GM18519 (cell line): ENCODE data around the gene PIBF1.
"Not testable (repeated sequence)": the region's sequence is repeated elsewhere in the genome, so short reads cannot be mapped to it uniquely, and the experiment has no call there.

Experiments
- ATAC-seq: cut with Tn5 transposase; IDR thresholded peaks from one replicate; pipeline ENCODE4 v1.9.1; 2021; ENCODE audit warnings: mild to moderate bottlenecking, moderate library complexity; ENCODE audit not compliant: unreplicated experiment, low FRiP score

Gene PIBF1, protein sequence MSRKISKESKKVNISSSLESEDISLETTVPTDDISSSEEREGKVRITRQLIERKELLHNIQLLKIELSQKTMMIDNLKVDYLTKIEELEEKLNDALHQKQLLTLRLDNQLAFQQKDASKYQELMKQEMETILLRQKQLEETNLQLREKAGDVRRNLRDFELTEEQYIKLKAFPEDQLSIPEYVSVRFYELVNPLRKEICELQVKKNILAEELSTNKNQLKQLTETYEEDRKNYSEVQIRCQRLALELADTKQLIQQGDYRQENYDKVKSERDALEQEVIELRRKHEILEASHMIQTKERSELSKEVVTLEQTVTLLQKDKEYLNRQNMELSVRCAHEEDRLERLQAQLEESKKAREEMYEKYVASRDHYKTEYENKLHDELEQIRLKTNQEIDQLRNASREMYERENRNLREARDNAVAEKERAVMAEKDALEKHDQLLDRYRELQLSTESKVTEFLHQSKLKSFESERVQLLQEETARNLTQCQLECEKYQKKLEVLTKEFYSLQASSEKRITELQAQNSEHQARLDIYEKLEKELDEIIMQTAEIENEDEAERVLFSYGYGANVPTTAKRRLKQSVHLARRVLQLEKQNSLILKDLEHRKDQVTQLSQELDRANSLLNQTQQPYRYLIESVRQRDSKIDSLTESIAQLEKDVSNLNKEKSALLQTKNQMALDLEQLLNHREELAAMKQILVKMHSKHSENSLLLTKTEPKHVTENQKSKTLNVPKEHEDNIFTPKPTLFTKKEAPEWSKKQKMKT

GRCh38 chr13:72781451-72782439 lies at the start of gene PIBF1, which contains the start of gene DIS3:
PIBF1 (plus strand) TSS chr13:72782133; CDS start chr13:72783470, 1,337 bp downstream.
DIS3 (minus strand) TSS chr13:72781900; CDS start chr13:72781832, 68 bp downstream.
- ATAC-seq = peak; percentile 98

DNA sequence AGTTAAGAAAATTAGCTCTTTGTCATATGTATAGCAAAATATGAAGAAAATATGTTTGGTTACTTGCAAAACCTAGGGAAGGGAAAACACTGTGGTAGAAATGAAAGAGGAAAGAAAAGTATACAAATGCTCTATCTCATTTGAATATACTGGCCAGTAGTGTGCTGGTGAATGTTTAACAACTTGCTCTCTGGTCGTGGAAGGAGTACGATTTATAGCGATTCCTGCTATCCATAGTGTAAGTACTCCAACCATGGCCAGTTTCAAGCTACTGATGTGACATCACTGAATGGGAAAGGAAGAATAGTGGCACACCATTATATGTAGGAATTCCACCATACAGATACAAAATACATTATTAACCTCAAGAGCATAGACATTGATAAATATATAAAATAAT lies 44.9 kb upstream of the PIBF1 start:
- no peak for ATAC-seq

- ATAC-seq = no peak
These were observed 41.9 kb upstream of the PIBF1 start for GRCh38 chr13:72740015-72740414.

DNA sequence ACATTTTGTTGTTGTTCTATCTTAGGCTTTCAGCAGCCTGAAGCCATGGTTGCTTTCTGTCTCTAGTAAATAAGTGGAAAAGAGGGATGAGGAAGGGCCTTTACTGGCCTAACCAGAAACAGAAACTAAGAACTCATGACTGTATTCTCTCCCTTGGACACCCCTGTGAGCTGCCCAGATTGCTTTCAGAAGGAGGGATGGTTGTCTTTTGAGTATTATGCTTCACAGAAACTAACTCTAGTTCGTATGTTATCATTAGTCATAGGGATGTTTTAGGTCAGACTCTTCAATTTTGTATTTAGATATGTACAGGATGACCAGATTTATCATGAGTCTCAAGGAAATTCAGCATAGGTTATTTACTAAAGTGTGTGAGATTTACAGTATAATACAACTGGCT lies 36.7 kb upstream of the PIBF1 start:
- ATAC-seq = no peak

DNA sequence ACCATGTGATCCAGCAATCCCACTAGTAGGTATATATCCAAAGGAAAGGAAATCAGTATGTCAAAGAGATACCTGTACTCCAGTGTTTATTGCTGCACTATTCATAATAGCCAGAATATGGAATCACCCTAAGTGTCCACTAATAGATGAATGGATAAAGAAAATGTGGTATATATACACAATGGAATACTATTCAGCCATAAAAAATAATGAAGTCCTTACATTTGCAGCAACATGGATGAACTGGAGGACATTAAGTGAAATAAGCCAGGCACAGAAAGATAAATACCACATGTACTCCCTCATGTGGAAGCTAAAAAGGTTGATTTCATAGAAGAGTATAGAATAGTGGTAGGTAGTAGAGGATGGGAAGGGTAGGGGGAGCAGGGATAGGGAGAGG lies 30.7 kb upstream of the PIBF1 start:
- ATAC-seq = no peak

DNA sequence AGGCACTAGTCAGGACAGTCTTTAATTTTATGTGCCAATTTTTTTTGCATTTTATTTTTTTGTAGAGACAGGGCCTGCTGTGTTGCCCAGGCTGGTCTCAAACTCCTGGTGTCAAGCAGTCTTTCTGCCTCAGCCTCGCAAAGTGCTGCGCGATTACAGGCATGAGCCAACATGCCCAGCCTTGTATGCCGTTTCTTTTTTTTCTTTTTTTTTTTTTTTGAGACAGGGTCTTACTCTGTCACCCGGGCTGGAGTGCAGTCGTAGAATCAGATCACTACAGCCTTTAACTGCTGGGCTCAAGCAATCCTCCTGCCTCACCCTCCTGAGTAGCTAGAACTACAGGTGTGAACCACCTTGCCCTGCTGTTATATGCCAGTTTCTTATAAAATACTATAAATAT lies 27.8 kb upstream of the PIBF1 start:
- no peak for ATAC-seq

DNA sequence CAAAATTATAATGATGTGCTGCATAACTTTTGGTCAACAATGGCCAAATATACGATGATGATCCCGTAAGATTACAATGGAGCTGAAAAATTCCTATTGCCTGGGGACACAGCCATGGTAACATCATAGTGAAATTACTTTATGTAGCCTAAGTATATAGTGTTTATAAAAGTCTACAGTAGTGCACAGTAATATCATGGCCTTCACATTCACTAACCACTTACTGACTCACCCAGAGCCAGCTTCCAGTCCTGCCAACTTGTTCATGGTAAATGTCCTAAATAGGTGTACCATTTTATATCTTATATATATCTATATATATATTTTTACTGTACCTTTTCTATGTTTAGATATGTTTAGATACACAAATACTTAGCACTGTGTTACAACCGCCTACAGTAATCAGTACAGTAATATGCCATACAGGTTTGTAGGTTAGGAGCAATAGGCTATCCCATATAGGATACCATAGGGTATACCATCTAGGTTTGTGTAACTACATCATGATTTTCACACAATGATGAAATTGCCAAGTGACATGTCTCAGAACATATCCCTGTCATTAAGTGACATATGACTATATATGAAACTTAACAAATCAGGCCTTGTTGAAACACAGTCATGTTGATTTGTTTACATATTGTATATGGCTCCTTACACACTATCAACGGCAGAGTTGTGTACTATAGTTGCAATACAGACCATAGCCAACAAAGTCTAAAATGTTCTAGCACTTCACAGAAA lies 24.0 kb upstream of the PIBF1 start:
- ATAC-seq = no peak

DNA sequence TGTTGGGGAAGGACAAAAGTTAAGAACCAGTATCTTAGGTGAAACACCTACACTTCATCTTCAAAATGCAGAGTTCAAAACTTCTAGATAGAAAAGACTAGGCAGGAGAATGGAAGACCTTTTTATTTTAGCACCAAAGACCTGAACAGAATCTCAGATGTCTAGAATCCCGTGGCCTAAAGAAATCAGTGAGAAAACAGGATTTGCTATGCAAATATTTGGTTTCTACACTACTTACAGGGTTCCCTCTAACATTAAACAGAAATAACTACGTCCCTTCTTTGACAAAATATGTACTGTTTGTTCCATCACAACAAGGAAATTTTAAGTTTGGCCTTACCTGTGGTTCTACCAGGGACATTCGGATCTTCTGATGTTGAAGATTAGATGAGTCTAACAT lies 21.7 kb upstream of the PIBF1 start:
- no peak for ATAC-seq

DNA sequence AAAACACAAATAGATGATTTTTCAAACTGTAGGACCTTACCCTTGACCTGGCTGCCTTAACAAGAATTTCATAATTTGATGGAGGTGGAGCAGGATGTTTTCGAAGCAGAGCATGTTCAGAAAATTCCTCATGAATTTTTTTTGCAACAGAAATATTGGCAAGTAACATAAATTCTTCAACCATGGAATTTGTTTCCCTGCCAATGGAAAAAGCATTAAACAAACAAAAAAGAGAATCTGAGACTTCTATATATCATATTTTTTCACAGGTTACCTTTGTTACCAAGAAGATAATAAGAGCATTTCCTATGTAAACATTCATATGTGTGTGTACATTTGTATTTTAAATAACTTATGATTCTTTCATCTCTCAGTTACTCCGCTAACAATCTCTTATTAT lies 18.5 kb upstream of the PIBF1 start:
- ATAC-seq = no peak

DNA sequence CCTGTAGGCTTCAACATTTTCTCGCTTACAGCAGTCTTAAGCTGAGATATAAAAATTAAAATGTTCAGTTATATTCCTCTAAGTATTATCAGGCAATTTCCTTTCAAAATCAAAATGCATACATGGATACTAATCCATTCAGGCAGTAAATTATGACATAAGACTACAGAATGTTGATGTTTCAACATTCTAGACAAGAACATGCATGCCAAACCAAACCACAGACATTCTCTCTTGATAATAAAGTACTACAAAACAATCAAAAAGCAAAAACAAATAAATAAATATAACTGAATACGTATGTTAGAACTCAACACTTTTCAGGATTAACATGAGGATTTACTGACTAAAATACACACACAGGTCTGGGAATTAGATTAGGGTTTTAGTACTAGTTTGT lies 7.9 kb upstream of the PIBF1 start:
- ATAC-seq = no peak

GRCh38 chr13:72782717-72783116 lies 784 bp downstream of the PIBF1 start:
- no peak for ATAC-seq

GRCh38 chr13:72784679-72785078 lies 2.7 kb downstream of the PIBF1 start:
- ATAC-seq = not testable (repeated sequence)

DNA sequence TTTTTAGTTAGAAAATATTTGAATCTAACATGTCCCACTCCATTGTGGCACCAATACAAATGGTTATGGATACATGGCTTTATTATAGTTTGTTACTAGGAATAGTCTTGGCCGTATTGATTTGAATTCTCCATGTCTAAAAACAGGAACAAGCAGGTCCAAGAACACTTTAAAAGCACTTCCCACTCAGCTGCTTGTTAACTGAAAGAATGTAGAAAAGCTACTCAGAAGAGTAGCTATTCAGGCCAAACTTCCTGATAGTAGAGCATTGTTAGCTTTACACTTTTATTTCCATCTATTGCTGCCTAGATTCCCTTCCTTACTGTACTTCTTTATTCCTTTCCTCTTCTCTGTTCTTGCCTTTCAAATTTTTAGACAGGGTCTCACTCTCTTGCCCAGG lies 6.9 kb downstream of the PIBF1 start:
- no peak for ATAC-seq

DNA sequence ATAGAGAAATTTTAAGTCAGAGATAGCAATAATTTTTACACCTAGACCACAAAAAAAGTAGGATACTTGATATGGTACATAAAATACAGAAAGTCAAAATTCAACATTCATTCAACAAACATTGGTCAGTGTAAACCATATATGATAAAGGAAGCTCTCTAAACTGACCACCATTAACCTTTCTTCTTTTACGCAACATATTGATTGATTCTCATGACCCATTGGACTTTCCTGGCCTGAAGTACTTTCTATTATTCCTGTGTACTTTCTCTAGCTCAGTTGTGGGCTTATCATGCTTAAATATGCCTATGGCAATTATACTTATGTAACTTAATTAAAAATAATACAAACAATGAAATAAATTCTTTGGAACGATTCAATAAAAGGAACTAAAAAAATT lies 10.7 kb downstream of the PIBF1 start:
- no peak for ATAC-seq

DNA sequence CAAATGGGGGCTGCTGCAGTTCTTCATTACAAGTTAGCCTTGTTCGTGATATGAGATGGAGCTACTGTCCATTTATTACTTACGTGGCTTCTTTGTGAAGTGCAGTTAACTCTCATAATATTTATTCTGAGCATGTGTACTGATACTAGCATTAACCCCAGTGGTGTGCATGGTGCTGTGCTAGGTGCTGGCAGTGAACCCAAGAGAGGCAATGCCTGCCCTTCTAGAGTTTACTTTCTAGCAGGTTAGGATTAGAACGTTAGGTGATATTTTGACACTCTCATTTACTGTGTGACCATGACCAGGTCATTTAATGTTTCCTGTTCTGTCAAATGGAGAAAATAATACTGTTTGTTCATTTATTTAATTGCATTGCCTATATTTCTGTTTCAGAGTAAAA lies 16.9 kb downstream of the PIBF1 start:
- ATAC-seq = no peak

GRCh38 chr13:72804301-72804700 lies 22.4 kb downstream of the PIBF1 start:
- no peak for ATAC-seq

DNA sequence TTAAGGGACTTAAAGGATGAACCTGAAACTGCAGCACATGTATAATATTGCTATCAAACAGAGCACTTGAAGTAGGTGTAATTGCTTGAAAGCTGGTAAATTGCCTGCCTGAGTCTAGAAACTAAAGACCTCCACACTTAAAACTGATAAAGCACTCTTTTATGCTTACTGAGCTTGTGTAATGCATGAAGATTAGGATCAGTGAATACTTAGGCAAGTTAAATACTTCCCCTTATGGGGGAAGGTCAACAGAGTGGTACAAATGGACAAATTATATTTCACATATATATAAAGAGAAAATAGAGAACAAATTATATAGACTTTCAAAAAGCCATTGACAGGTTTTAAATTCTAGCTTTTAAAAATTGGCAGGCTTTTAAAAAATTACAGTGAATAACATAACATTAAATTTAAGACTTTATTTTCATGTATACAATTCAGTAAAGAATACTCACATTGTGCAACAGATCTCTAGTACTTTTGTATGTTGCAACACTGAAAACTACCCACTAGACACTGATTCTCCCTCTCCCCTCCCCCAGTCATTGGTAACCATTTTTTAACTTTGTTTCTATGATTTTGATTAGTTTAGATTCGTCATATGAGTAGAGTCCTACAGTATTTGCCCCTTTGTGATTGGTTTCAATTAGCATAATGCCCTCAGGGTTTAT lies 23.9 kb downstream of the PIBF1 start:
- no peak for ATAC-seq

GRCh38 chr13:72806514-72806913 lies 24.6 kb downstream of the PIBF1 start:
- ATAC-seq = not testable (repeated sequence)

- ATAC-seq = no peak
These were observed 27.1 kb downstream of the PIBF1 start for GRCh38 chr13:72808917-72809500.
